HepG2 (cell line): ENCODE measurements around the gene ABHD3. TPM values are rescaled to one million over a fixed set of nuclear protein-coding genes. Genes with fewer than 3 reads are reported as not detected.

ENCODE experiments used
- ATAC-seq: fragments of 200-7000 bp; cut with Tn5 transposase; 3 replicates; pipeline ENCODE4 v1.9.1; 2020; ENCODE audit warnings: mild to moderate bottlenecking, moderate library complexity
- BruUV-seq: library from RNA; stranded (reverse); fragments of 400-500 nt; replicated peaks from 2 replicates; lab custom pipeline; 2021; lab: Mats Ljungman, UMichigan
- CTCF ChIA-PET: fragments of 300-600 bp; formaldehyde crosslinking; extraction: SDS; loops from one replicate; lab custom pipeline; 2021; ENCODE audit warnings: low total read pairs, inconsistent platforms, low intra/inter-chr PET ratio; lab: Yijun Ruan, JAX
- POLR2A ChIA-PET: fragments of 350-600 bp; sonication (Branson Sonifier 250); formaldehyde crosslinking; loops from one replicate; lab custom pipeline; 2020; ENCODE audit warnings: antibody characterized with exemption, inconsistent platforms; lab: Yijun Ruan, JAX
- DNase-seq: peaks from one replicate; pipeline ENCODE4 v3.0.0-alpha.2; 2015; ENCODE audit warnings: low spot score
- FAIRE-seq: peaks from 3 replicates; lab custom pipeline; 2011; peaks lifted over from hg19 to GRCh38; lab: Jason Lieb, UNC
- H2AFZ ChIP-seq: one replicate; pipeline ENCODE4 v1.6.1; 2011; ENCODE audit warnings: low read length, inconsistent platforms
- H3K27ac ChIP-seq: fragments of 300-600 bp; 3 replicates; pipeline ENCODE4 v1.8.0; 2011; ENCODE audit warnings: mixed run types, mild to moderate bottlenecking, mixed read lengths, low read length, inconsistent platforms; ENCODE audit not compliant: insufficient read depth; ENCODE audit errors: extremely low read length
- H3K27me3 ChIP-seq, 2 experiments: fragments of 200-600 bp in 1 of 2; 2 replicates in 1 of 2; 3 replicates in 1 of 2; pipeline versions ENCODE4 v1.6.0 to v1.8.0; 2011; ENCODE audit warnings: low read length in 2 of 2, mild to moderate bottlenecking in 2 of 2, moderate library complexity in 2 of 2, inconsistent platforms in 1 of 2; ENCODE audit not compliant: insufficient read depth in 2 of 2, control insufficient read depth in 1 of 2
- H3K36me3 ChIP-seq, 2 experiments: fragments of 200-600 bp in 1 of 2; replicated peaks in 1 of 2; 2 replicates in 1 of 2; 3 replicates in 1 of 2; pipeline versions ENCODE4 v1.5.1 to v1.8.0; 2011; ENCODE audit warnings: low read length in 2 of 2, inconsistent platforms in 1 of 2; ENCODE audit not compliant: insufficient read depth in 2 of 2, control insufficient read depth in 1 of 2
- H3K4me1 ChIP-seq: 2 replicates; pipeline ENCODE4 v1.5.1; 2012; ENCODE audit warnings: low read length, inconsistent platforms; ENCODE audit not compliant: insufficient read depth
- H3K4me2 ChIP-seq: 2 replicates; pipeline ENCODE4 v1.6.0; 2011; ENCODE audit warnings: low read depth, low read length, inconsistent platforms
- H3K4me3 ChIP-seq, 3 experiments: fragments of 200-600 bp in 1 of 3; sonication (generic), shearing (Covaris generic) in 1 of 3; replicated peaks in 1 of 3; 2 replicates each; pipeline ENCODE4 v1.5.1; 2011 to 2016; ENCODE audit warnings: low read length in 3 of 3, inconsistent platforms in 2 of 3, low read depth in 2 of 3, mild to moderate bottlenecking in 2 of 3, control low read depth in 1 of 3, mixed read lengths in 1 of 3; ENCODE audit not compliant: insufficient read depth in 1 of 3
- H3K79me2 ChIP-seq: one replicate; pipeline ENCODE4 v1.6.1; 2011; ENCODE audit warnings: low read length, inconsistent platforms; ENCODE audit not compliant: insufficient read depth
- H3K9ac ChIP-seq: 2 replicates; pipeline ENCODE4 v1.6.0; 2011; ENCODE audit warnings: mild to moderate bottlenecking, low read depth, low read length, inconsistent platforms; ENCODE audit not compliant: insufficient read depth
- H3K9me3 ChIP-seq: 2 replicates; pipeline ENCODE4 v1.5.1; 2012; ENCODE audit warnings: mild to moderate bottlenecking, low read length
- H4K20me1 ChIP-seq: 2 replicates; pipeline ENCODE4 v1.6.0; 2011; ENCODE audit warnings: inconsistent platforms, mild to moderate bottlenecking, low read length, moderate library complexity; ENCODE audit not compliant: insufficient read depth
- CHD2 ChIP-seq: IDR thresholded peaks from 2 replicates; pipeline ENCODE4 v1.6.1; 2011; ENCODE audit warnings: low read depth, low read length, improper control_type of control experiment
- HDAC2 ChIP-seq: sonication (generic); formaldehyde crosslinking; IDR thresholded peaks from 2 replicates; pipeline ENCODE4 v1.4.0; 2020; ENCODE audit warnings: missing genetic modification reagents
- MAFF ChIP-seq: IDR thresholded peaks from 2 replicates; pipeline ENCODE4 v1.6.1; 2011; ENCODE audit warnings: low read depth, low read length, improper control_type of control experiment
- NFATC3 ChIP-seq: sonication (generic); formaldehyde crosslinking; IDR thresholded peaks from 2 replicates; pipeline ENCODE4 v1.5.1; 2020; ENCODE audit warnings: mild to moderate bottlenecking, missing genetic modification reagents
- RBFOX2 ChIP-seq: fragments of 200-400 bp; formaldehyde crosslinking; IDR thresholded peaks from 2 replicates; pipeline ENCODE4 v1.6.1; 2017; ENCODE audit warnings: low read depth, mild to moderate bottlenecking, low read length
- SKIL ChIP-seq: sonication (generic); formaldehyde crosslinking; IDR thresholded peaks from 2 replicates; pipeline ENCODE4 v1.8.0; 2022; ENCODE audit warnings: missing genetic modification reagents, mild to moderate bottlenecking, moderate library complexity, borderline replicate concordance
- ZBTB20 ChIP-seq: sonication (generic); formaldehyde crosslinking; IDR thresholded peaks from 2 replicates; pipeline ENCODE4 v1.8.1; 2023; ENCODE audit warnings: missing genetic modification reagents, low read depth, mild to moderate bottlenecking, borderline replicate concordance
- ZNF256 ChIP-seq: sonication (generic); formaldehyde crosslinking; conservative IDR thresholded peaks from 2 replicates; pipeline ENCODE4 v1.4.0; 2020; ENCODE audit warnings: missing genetic modification reagents
- ZNF574 ChIP-seq: sonication (generic); formaldehyde crosslinking; IDR thresholded peaks from 2 replicates; pipeline ENCODE4 v1.4.0; 2020; ENCODE audit warnings: missing genetic modification reagents
- ZNF646 ChIP-seq: sonication (generic); formaldehyde crosslinking; IDR thresholded peaks from 2 replicates; pipeline ENCODE4 v1.9.0; 2021; ENCODE audit warnings: mild to moderate bottlenecking, missing genetic modification reagents
- ZSCAN30 ChIP-seq: sonication (generic); formaldehyde crosslinking; IDR thresholded peaks from 2 replicates; pipeline ENCODE4 v1.5.0; 2020; ENCODE audit warnings: mild to moderate bottlenecking, missing genetic modification reagents
- whole genome bisulfite sequencing: methylation state at CpG from one replicate; pipeline ENCODE4 v1.1.6; 2017; ENCODE audit warnings: low lambda C conversion rate; 5-methylcytosine and 5-hydroxymethylcytosine counted together
- in situ Hi-C: cut with HindIII; loops from 2 replicates; pipeline ENCODE4 v1.10.0; 2017; ENCODE audit warnings: low pct_unique_long_range_greater_than_20kb; ENCODE audit not compliant: extremely low pct_ligation_motif_present
- intact Hi-C: fragments of 100-400 bp; cut with micrococcal nuclease; formaldehyde crosslinking; loops from one replicate; pipeline ENCODE4 v1.10.0; 2022; ENCODE audit not compliant: unreplicated experiment
- polyA plus RNA-seq, 8 experiments: library from polyadenylated mRNA; depleted of rRNA in 3 of 8; stranded (reverse) in 7 of 8; unstranded in 1 of 8; fragments of >200 nt; fragmentation: Illumina TruSeq in 4 of 8; extraction: Trizol in 4 of 8; gene quantifications; 2 replicates each; pipeline versions ENCODE4 v1.2.1 to v1.2.3, GENCODE V29; 2011 to 2016; ENCODE audit warnings: low read depth in 4 of 8, missing spikeins in 1 of 8, mixed read lengths in 1 of 8; ENCODE audit not compliant: insufficient read depth in 1 of 8
- total RNA-seq, 5 experiments: library from RNA; depleted of rRNA; stranded (reverse); fragments of >200 nt; fragmentation: Illumina TruSeq; extraction: Trizol; gene quantifications; 2 replicates each; pipeline ENCODE4 v1.2.3, GENCODE V29; 2016; ENCODE audit warnings: low read depth in 1 of 5

The ABHD3 gene
- total and polyA plus RNA-seq, 2 of the 13 experiments (the other 11 are each of a cell fraction or from before 2014, with no cell fraction given): 32.1 to 40.2 TPM

GRCh38 chr18:21680161-21680560, 24.4 kb downstream of the ABHD3 start:
- 93% methylated on average over 6 of the region's 6 CpGs for WGBS

More at GRCh38 chr18:21680161-21680560, 24.4 kb downstream of the ABHD3 start:
- no peak overlapping the region for H3K4me2 ChIP-seq
- no peaks in the 10 kb centered on the region for H3K79me2 ChIP-seq
- no peak for ATAC-seq
- no peak overlapping the region for H3K27ac ChIP-seq
- no TSS peak for BruUV-seq
- POLR2A ChIA-PET: no interaction called here
- H3K4me3 ChIP-seq: no peak overlapping the region
- H3K9me3 ChIP-seq: no peaks in the 10 kb centered on the region
- H3K4me1 ChIP-seq: peaks cover 23% of the 10 kb centered on the region
- no peak overlapping the region for H2AFZ ChIP-seq
- TF ChIP-seq SKIL: no peak
- TF ChIP-seq MAFF: no peak
- no peak for TF ChIP-seq ZBTB20 (CRISPR knock-in tag)
- TF ChIP-seq CHD2: no peak
- TF ChIP-seq NFATC3: no peak
- no peak for TF ChIP-seq ZNF256 (CRISPR knock-in tag)
- no peak for TF ChIP-seq ZNF574
- TF ChIP-seq RBFOX2: no peak
- TF ChIP-seq ZNF646 (CRISPR knock-in tag): no peak
- no peak for TF ChIP-seq ZSCAN30 (CRISPR knock-in tag)
- no peak for TF ChIP-seq HDAC2 (CRISPR knock-in tag)
- FAIRE-seq: no peak
- H3K36me3 ChIP-seq: peaks cover 0 to 5% of the 10 kb centered on the region in 2 experiments; a peak in 4 of 5 replicates
- no peaks in the 10 kb centered on the region for H3K27me3 ChIP-seq
- DNase-seq: no peak
- intact Hi-C loops (no loop called here), in situ Hi-C loops (no loop called here)
- CTCF ChIA-PET: no interaction called here
- no peaks in the 10 kb centered on the region for H4K20me1 ChIP-seq
- no peak overlapping the region for H3K9ac ChIP-seq
